Ishikawa (cell line): ENCODE results near the gene TM4SF5.

Experiments
- EP300 ChIP-seq: IDR thresholded peaks from 2 replicates; pipeline ENCODE4 v1.6.1; 2012; ENCODE audit warnings: borderline replicate concordance
- NFIC ChIP-seq: IDR thresholded peaks from 2 replicates; pipeline ENCODE4 v1.6.1; 2012

- TF ChIP-seq NFIC (no peak), EP300 (no peak)
Observed at GRCh38 chr17:4733073-4733531, 38.6 kb upstream of the TM4SF5 start.
